HG03442 (cell line): ENCODE measurements around the gene TMEM45A.
A peak's percentile ranks its signal among the peaks of the same experiment; 100 is the strongest.
"Not testable (repeated sequence)": the region's sequence is repeated elsewhere in the genome, so short reads cannot be mapped to it uniquely, and the experiment has no call there.

Source experiments
- ATAC-seq: cut with Tn5 transposase; IDR thresholded peaks from one replicate; pipeline ENCODE4 v1.9.1; 2021; ENCODE audit warnings: mild to moderate bottlenecking, moderate library complexity; ENCODE audit not compliant: unreplicated experiment

The TMEM45A gene

GRCh38 chr3:100482176-100482575, 10.2 kb upstream of the TMEM45A start:
- ATAC-seq: no peak

- ATAC-seq: no peak
Observed at GRCh38 chr3:100483529-100483928, 8.9 kb upstream of the TMEM45A start.

- no peak for ATAC-seq
Observed at GRCh38 chr3:100486808-100487207, 5.6 kb upstream of the TMEM45A start.

- no peak for ATAC-seq
Observed at GRCh38 chr3:100489118-100489517, 3.3 kb upstream of the TMEM45A start.

- ATAC-seq: peak; percentile 31
Observed at GRCh38 chr3:100496711-100497261, 4.4 kb downstream of the TMEM45A start.

GRCh38 chr3:100499651-100500050, 7.2 kb downstream of the TMEM45A start:
- ATAC-seq: no peak

GRCh38 chr3:100500320-100500880, 8.0 kb downstream of the TMEM45A start:
- no peak for ATAC-seq

- peak; percentile 64 for ATAC-seq
Observed at GRCh38 chr3:100503448-100503847, 11.0 kb downstream of the TMEM45A start.

GRCh38 chr3:100506355-100506754, 13.9 kb downstream of the TMEM45A start:
- ATAC-seq: no peak

- ATAC-seq: not testable (repeated sequence)
Observed at GRCh38 chr3:100509818-100510217, 17.4 kb downstream of the TMEM45A start.

GRCh38 chr3:100516232-100516631, 23.8 kb downstream of the TMEM45A start:
- no peak for ATAC-seq

GRCh38 chr3:100516838-100517237, 24.4 kb downstream of the TMEM45A start:
- no peak for ATAC-seq

- no peak for ATAC-seq
Observed at GRCh38 chr3:100517276-100517675, 24.9 kb downstream of the TMEM45A start.

- no peak for ATAC-seq
Observed at GRCh38 chr3:100518244-100518643, 25.8 kb downstream of the TMEM45A start.

GRCh38 chr3:100518983-100519382, 26.6 kb downstream of the TMEM45A start:
- ATAC-seq: no peak

- peak; percentile 71 for ATAC-seq
Observed at GRCh38 chr3:100521439-100521845, 29.0 kb downstream of the TMEM45A start.

- no peak for ATAC-seq
Observed at GRCh38 chr3:100522125-100522524, 29.7 kb downstream of the TMEM45A start.

- no peak for ATAC-seq
Observed at GRCh38 chr3:100523050-100523760, 30.8 kb downstream of the TMEM45A start.

GRCh38 chr3:100525753-100526612, 33.6 kb downstream of the TMEM45A start:
- no peak for ATAC-seq

- ATAC-seq: no peak
Observed at GRCh38 chr3:100526613-100527346, 34.4 kb downstream of the TMEM45A start.

- ATAC-seq: no peak
Observed at GRCh38 chr3:100527347-100527735, 34.9 kb downstream of the TMEM45A start.
